HCT116 (cell line): ENCODE results near the gene TRIM5. TPM values are rescaled to one million over a fixed set of nuclear protein-coding genes. Genes with fewer than 3 reads are reported as not detected.

Experiments
- ATAC-seq: fragments of 200-7000 bp; cut with Tn5 transposase; 2 replicates; pipeline ENCODE4 v1.9.1; 2020; ENCODE audit warnings: mild to moderate bottlenecking, moderate library complexity
- BruUV-seq: library from RNA; stranded (reverse); fragments of 400-500 nt; replicated peaks from 2 replicates; lab custom pipeline; 2021; lab: Mats Ljungman, UMichigan
- CTCF ChIA-PET: fragments of 300-600 bp; sonication (Branson Sonifier 250); formaldehyde crosslinking; loops from one replicate; lab custom pipeline; 2021; ENCODE audit warnings: antibody characterized with exemption; lab: Charles Lee
- POLR2A ChIA-PET: fragments of 300-600, 350-600 bp; sonication (Branson Sonifier 250); formaldehyde crosslinking; loops from one replicate; lab custom pipeline; 2021; ENCODE audit warnings: antibody characterized with exemption; lab: Charles Lee
- RAD21 ChIA-PET, 2 experiments: fragments of 300-600 bp; sonication (Branson Sonifier 250); formaldehyde crosslinking; loops; one replicate each; lab custom pipeline; 2023; ENCODE audit warnings: low total read pairs in 2 of 2; ENCODE audit not compliant: uncharacterized antibody in 2 of 2, unreplicated experiment in 2 of 2, low non-redundant PET in 1 of 2; lab: Charles Lee
- DNase-seq: peaks from one replicate; pipeline ENCODE4 v3.0.0-alpha.2; 2010; ENCODE audit warnings: low read depth, low spot score
- H2AFZ ChIP-seq: fragments of 200-600 bp; shearing (Covaris generic), sonication (generic); 2 replicates; pipeline ENCODE4 v1.6.1; 2017; ENCODE audit warnings: low read depth, mixed run types, mixed read lengths, antibody characterized with exemption, low read length; ENCODE audit not compliant: poor library complexity, severe bottlenecking
- H3K27ac ChIP-seq: 2 replicates; pipeline ENCODE4 v1.5.1; 2012; ENCODE audit warnings: low read depth, low read length
- H3K27me3 ChIP-seq: fragments of 200-600 bp; sonication (generic); 2 replicates; pipeline ENCODE4 v1.6.1; 2016; ENCODE audit warnings: mixed run types, low read length, mixed read lengths; ENCODE audit not compliant: insufficient read depth
- H3K36me3 ChIP-seq, 2 experiments: fragments of 200-500 bp in 1 of 2; fragments of 200-600 bp in 1 of 2; sonication (Bioruptor generic) in 1 of 2; sonication (generic) in 1 of 2; 2 replicates each; pipeline versions ENCODE4 v1.5.1 to v1.6.1; 2014 to 2016; ENCODE audit warnings: low read length in 2 of 2, inconsistent platforms in 1 of 2, mixed read lengths in 1 of 2, mixed run types in 1 of 2; ENCODE audit not compliant: insufficient read depth in 2 of 2, control insufficient read depth in 1 of 2
- H3K4me1 ChIP-seq, 2 experiments: fragments of 200-600 bp in 1 of 2; sonication (generic) in 1 of 2; 2 replicates each; pipeline versions ENCODE4 v1.5.1 to v1.6.1; 2012 to 2017; ENCODE audit warnings: low read length in 2 of 2, inconsistent platforms in 1 of 2, mild to moderate bottlenecking in 1 of 2, mixed read lengths in 1 of 2, mixed run types in 1 of 2, moderate library complexity in 1 of 2; ENCODE audit not compliant: insufficient read depth in 2 of 2, control insufficient read depth in 1 of 2
- H3K4me2 ChIP-seq: fragments of 200-600 bp; sonication (generic); 2 replicates; pipeline ENCODE4 v1.6.1; 2017; ENCODE audit warnings: mixed run types, low read length, mixed read lengths
- H3K4me3 ChIP-seq, 2 experiments: fragments of 200-600 bp in 1 of 2; sonication (generic) in 1 of 2; replicated peaks in 1 of 2; 2 replicates each; pipeline ENCODE4 v1.5.1; 2011 to 2016; ENCODE audit warnings: low read length in 2 of 2, control low read depth in 1 of 2, low read depth in 1 of 2, mild to moderate bottlenecking in 1 of 2, mixed read lengths in 1 of 2, mixed run types in 1 of 2
- H3K79me2 ChIP-seq: fragments of 200-600 bp; sonication (generic); 2 replicates; pipeline ENCODE4 v1.6.1; 2017; ENCODE audit warnings: mild to moderate bottlenecking, mixed run types, low read length, moderate library complexity, mixed read lengths; ENCODE audit not compliant: insufficient read depth
- H3K9ac ChIP-seq: fragments of 200-600 bp; sonication (generic); 2 replicates; pipeline ENCODE4 v1.6.1; 2016; ENCODE audit warnings: low read length, mixed read lengths
- H3K9me2 ChIP-seq: fragments of 200-600 bp; sonication (generic), shearing (Covaris generic); 2 replicates; pipeline ENCODE4 v1.6.1; 2017; ENCODE audit warnings: mixed run types, mild to moderate bottlenecking, moderate library complexity; ENCODE audit not compliant: insufficient read depth
- H3K9me3 ChIP-seq, 2 experiments: fragments of 200-500 bp in 1 of 2; fragments of 200-600 bp in 1 of 2; sonication (Bioruptor generic) in 1 of 2; sonication (generic) in 1 of 2; 2 replicates each; pipeline ENCODE4 v1.6.1; 2014 to 2017; ENCODE audit warnings: low read length in 2 of 2, mixed read lengths in 2 of 2, inconsistent platforms in 1 of 2, low read depth in 1 of 2, mild to moderate bottlenecking in 1 of 2, mixed run types in 1 of 2, moderate library complexity in 1 of 2; ENCODE audit not compliant: control insufficient read depth in 1 of 2, insufficient read depth in 1 of 2
- H4K20me1 ChIP-seq: fragments of 200-600 bp; sonication (generic), shearing (Covaris generic); 2 replicates; pipeline ENCODE4 v1.6.1; 2017; ENCODE audit warnings: mixed run types, mild to moderate bottlenecking, moderate library complexity; ENCODE audit not compliant: insufficient read depth
- CTCF ChIP-seq, 3 experiments: fragments of 200-600 bp in 1 of 3; sonication (generic) in 1 of 3; IDR thresholded peaks in 2 of 3; conservative IDR thresholded peaks in 1 of 3; 2 replicates each; pipeline ENCODE4 v1.5.1; 2012 to 2017; ENCODE audit warnings: low read depth in 2 of 3, low read length in 2 of 3, antibody characterized with exemption in 1 of 3, borderline replicate concordance in 1 of 3, control low read depth in 1 of 3, mild to moderate bottlenecking in 1 of 3, mixed read lengths in 1 of 3, mixed run types in 1 of 3, moderate library complexity in 1 of 3; ENCODE audit not compliant: insufficient read depth in 1 of 3
- EZH2 ChIP-seq: fragments of 200-600 bp; sonication (generic); IDR thresholded peaks from 2 replicates; pipeline ENCODE4 v1.6.1; 2017; ENCODE audit warnings: antibody characterized with exemption, mixed run types
- EZH2phosphoT487 ChIP-seq: fragments of 200-600 bp; IDR thresholded peaks from 2 replicates; pipeline ENCODE4 v1.6.1; 2018; ENCODE audit warnings: antibody characterized with exemption, borderline replicate concordance
- JUND ChIP-seq: IDR thresholded peaks from 2 replicates; pipeline ENCODE4 v1.6.1; 2012
- SRF ChIP-seq: IDR thresholded peaks from 2 replicates; pipeline ENCODE4 v1.6.1; 2012; ENCODE audit warnings: low read depth
- TCF7L2 ChIP-seq: IDR thresholded peaks from 2 replicates; pipeline ENCODE4 v1.7.0; 2011; ENCODE audit warnings: borderline replicate concordance, inconsistent platforms; ENCODE audit not compliant: insufficient read depth, insufficient read length; ENCODE audit errors: extremely low read depth
- YY1 ChIP-seq: IDR thresholded peaks from 2 replicates; pipeline ENCODE4 v1.6.1; 2011; ENCODE audit warnings: low read length, low read depth, moderate library complexity, mild to moderate bottlenecking; ENCODE audit not compliant: insufficient replicate concordance; ENCODE audit errors: extremely low read depth
- ZBTB33 ChIP-seq: IDR thresholded peaks from 2 replicates; pipeline ENCODE4 v1.6.1; 2011; ENCODE audit warnings: mild to moderate bottlenecking, low read length, moderate library complexity; ENCODE audit not compliant: insufficient replicate concordance; ENCODE audit errors: extremely low read depth
- ZFX ChIP-seq: fragments of 450-650 bp; IDR thresholded peaks from 2 replicates; pipeline ENCODE4 v1.6.1; 2017
- intact Hi-C: fragments of 100-400 bp; cut with micrococcal nuclease; formaldehyde crosslinking; loops from 2 replicates; pipeline ENCODE4 v1.10.0; 2022
- total RNA-seq: library from RNA; stranded (reverse); gene quantifications from one replicate; pipeline ENCODE4 v1.2.1, GENCODE V29; 2021; ENCODE audit not compliant: unreplicated experiment

The TRIM5 gene
- total RNA-seq, 1 experiment from 2014 or later: 13.7 TPM

DNA sequence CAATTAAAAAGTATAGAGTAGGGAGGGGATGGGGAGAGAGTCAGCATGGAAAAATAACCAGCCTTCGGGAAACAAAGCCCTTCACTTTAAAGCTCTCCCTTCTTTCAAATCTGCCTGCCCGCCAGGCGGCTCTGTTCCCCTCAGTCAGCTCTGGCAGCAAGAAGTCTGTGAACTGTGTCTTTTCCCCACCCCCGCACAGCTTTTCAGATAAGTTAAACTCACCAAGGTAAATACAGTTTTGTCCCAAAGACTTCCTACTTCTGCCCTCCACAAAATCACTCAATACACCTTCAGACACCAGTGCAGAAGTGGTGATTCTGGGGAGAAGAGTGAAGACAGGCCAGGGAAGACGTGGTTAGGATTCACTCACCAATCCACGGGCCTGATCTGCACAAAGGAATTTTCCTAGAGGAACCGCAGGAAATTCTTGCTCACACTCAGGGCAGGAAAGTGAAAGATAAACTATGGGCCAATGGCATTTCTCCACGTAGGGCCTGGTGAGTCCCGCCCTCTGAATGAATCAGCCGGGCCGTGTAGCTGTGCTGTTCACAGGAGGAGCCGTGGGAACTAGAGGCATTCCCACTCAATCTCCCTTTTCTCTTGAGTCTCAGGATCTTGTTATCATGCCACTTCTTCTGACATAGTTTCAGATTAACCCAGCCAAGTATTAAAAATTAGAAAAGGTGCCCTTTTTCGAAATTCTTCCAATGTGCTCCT, at the start of gene TRIM5 (continued):
- TF ChIP-seq TCF7L2 (no peak), SRF (no peak), ZFX (no peak), CTCF (IDR thresholded peaks at IDR 0.05 in 2 of 3, conservative IDR thresholded peaks at IDR 0.05 in 1 of 3; ENCODE audit: borderline replicate concordance in 1 of 3, insufficient read depth in 1 of 3, low read depth in 2 of 3, low read length in 2 of 3) (peak; percentile 60 to 66 (median 61); a peak in 5 of 6 replicates), YY1 (no peak)

GRCh38 chr11:5727691-5728090, 42.8 kb upstream of the TRIM5 start:
- Histone ChIP-seq H2AFZ (no peak overlapping the region), H3K9me2 (no peaks in the 10 kb centered on the region), H3K27me3 (peaks cover 89% of the 10 kb centered on the region), H3K79me2 (no peaks in the 10 kb centered on the region), H3K4me1 (no peaks in the 10 kb centered on the region), H3K4me3 (no peak overlapping the region), H3K4me2 (no peak overlapping the region), H3K9ac (no peak overlapping the region), H3K9me3 (no peaks in the 10 kb centered on the region), H3K27ac (no peak overlapping the region), H4K20me1 (no peaks in the 10 kb centered on the region), H3K36me3 (no peaks in the 10 kb centered on the region)
- DNase-seq (no peak), ATAC-seq (no peak)
- POLR2A ChIA-PET: no interaction called here
- intact Hi-C loops: no loop called here
- BruUV-seq: no TSS peak
- CTCF ChIA-PET: no interaction called here
- TF ChIP-seq EZH2phosphoT487 (peak; percentile 91; the same call in 1 of the 2 replicates), JUND (no peak), EZH2 (no peak), ZBTB33 (no peak)
- RAD21 ChIA-PET: no interaction called here
